ENCODE data around the gene NR2F1-AS1. TPM values are rescaled to one million over a fixed set of nuclear protein-coding genes. Genes with fewer than 3 reads are reported as not detected.
"Not testable (repeated sequence)": the region's sequence is repeated elsewhere in the genome, so short reads cannot be mapped to it uniquely, and the experiment has no call there.

The NR2F1-AS1 gene
- total RNA-seq, 1 donor from 2014 or later, result 0.84 TPM

DNA sequence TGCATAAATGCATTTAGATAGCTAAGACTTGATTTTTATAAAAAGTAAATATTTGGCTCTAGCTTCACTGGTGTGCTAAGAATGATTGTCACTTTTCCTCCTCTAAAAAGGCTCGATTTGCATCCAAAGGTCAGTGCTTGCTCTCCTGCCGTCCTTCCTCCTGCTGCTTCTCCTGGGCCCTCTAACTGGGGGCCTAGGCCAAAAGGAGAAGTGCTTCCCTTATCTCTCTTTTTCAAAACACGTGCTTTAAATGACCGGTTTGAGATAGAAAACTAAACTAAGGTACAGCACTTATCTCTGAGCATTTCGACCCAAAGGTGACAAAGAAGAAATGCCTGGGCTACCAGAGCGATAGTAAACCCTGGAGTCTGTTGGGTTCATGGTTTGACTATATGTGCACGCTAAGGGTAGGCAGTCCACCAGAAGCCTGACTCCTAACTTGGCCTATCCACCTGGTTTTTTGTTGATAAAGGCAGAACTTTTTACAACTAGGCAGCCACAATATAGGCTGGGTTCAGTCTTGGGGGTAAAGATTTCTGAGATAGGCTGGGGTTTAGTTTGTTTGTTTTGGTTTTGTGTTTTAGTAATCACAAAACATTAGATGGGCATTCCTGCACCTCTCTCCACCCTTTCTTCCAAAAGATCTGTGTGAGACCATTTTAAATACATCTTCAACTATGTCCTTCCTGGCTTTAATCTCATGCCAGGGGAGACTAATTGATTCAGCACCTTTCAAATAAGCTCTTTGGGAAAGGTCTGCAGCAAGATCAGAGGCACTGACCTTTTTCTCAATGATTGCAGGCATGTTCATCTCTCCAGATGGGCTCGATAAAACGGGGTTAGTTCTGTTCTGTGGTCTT is 3.8 kb downstream of the NR2F1-AS1 start:
- ATAC-seq, result no peak

DNA sequence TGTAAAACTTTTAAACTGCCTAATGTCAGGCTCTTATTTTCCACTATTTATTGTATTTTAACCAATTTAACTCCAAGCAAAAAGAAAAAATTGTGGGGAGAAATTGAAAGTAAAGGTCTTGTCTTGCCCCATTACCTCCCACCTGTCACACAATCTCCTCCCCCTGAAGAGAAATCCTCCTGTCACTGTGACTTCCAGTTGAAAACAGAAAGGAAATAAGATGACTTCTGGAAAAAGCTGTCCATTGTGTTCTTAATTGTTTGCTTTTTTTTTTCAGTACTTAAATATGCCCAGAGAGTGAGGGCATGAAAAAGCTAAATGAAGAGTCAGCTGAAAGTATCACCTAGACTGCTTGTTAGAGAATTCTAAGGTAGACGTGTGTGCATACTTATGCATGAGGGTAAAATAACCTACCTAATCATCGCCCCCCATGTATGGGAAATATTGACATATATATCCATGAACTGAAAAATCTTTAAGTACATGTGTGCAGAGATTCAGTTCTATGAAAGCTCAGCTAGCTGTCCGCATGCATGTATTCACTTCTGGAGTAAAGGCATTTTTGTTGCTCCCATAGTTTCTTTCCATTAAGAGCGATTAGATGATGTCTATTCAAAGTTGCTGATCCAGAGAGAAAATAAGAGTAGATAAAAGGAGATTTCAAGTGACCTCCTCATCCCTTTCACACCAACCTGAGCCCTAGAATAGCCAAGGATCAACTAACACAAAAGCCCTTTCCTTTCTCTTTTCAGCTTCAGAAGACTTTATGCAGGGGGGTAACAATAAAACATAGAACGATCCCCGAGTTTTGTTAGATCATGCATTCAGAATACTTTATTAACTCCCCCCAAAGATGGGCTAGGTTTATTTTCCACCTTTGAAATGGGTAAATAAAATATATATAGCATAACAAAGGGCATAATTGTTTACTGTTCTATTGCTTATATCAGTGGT is 5.3 kb downstream of the NR2F1-AS1 start:
- no peak for ATAC-seq

DNA sequence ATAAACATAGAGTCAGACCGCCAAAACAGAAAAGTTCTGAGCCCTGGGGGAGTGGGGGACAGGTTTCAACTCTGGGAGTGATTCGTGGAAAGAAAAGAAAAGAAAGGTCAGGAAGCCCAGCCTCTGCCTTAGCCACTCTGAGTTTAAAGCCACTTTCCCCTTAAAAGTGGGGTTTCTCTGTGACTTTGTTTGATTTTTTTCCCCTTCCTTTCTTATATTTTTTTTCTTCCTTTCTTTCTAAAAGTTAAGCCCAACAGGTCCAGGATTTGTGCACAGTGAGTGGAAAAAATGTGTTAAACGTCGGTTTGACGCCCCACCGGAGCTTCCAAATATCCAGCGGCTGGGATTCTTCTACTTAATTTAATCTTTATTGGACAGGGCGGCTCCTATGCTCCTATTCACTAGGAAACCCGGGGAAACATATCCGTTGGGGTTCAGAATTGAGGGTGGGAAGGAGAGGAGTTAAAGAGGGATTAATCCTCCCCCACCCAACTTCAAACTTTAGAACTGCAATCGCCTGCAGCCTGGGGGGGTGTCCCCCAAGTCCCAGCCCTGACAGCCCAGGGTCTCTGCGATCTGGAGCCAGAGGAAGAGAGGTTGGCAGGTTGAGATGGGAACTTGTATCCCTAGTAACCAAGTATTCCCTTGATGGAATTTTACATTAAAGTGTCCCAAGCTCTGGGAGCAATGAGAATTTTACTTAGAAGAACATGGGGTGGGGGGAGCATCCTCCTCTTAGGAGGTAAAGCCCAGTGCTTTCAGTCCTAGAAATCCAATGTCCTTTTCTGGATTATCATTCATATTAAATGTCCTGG is 6.3 kb downstream of the NR2F1-AS1 start:
- no peak for ATAC-seq

DNA sequence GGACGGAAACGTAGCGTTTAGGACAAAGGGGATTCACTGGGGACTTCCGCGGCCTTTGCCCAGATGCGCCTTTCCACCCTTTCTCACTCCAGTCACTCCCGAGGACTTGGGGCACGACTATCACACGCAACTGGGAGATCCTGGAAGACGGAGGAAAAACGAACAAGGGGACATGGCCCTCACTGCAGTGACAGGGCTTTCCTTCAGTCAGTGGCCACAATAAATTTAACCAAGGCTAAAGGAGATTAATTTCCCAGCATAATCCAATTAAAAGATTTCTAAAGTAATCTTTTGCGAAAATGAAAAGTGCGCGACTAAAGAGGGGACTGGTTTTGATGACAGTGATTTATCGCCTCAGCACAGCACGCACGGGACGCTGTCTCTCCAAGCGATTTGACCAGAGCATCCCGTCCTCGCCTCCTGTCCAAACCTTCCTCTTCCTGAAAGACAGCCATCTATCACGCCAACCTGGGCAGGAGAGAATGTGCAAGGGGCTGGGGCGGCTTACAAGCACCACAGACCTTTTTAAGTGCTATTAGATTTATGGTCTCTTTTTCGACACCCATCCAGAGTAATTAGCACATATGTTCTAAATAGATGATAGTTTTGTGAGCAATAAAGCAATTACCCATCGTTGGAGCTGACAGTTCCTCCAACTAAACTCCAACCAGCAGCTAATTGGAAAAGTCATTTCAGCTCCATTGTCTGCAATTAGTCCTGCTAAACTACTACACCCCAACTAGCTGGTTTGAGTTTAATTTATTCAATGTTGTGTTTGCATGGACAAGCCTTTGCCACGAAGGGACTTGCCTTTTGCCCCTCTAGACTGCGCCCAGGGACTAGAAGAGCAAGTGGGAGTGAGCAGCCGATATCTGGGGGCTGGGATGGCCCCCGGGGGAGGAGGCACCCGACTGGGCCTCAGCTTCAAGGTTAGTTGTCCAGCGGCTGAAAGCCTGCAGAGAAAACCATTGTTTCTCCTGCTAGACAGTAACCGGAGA is 7.4 kb downstream of the NR2F1-AS1 start:
- ATAC-seq, result no peak

DNA sequence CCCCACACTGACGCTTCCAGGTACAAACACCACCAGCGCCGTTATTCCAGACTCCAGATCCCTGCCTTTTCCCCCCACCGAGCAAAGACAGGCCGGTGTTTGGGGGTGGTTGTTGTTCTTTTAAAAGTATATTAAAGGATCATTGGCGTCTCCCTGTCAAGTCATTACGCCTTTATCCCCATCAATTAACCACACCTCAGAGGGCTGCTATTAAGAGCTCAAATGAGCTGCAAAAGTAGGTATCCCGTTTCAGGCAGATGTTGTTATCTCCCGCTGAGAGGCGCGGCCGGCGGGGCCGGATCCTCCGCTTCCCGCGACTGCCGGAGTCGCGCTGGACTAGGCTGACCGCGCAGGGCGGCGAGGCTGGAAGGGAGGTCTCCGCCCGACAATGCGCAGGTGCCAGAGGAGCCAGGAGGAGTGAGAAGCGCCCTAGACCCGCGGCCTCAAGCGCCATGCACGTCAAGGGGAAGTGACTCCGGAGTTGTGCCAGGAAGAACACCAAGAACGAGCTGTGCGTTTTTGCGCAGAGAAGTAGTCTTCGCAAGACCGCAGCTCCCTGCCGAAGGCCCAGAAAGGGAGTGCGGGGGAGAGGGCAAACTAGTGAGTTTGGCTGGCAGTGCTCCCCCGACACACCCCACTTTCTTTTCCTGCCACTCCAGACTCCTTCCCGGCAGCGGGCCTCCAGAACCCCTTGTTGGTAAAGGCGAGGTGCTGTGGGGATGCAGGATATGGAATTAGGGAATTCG is 8.2 kb downstream of the NR2F1-AS1 start:
- no peak for ATAC-seq

DNA sequence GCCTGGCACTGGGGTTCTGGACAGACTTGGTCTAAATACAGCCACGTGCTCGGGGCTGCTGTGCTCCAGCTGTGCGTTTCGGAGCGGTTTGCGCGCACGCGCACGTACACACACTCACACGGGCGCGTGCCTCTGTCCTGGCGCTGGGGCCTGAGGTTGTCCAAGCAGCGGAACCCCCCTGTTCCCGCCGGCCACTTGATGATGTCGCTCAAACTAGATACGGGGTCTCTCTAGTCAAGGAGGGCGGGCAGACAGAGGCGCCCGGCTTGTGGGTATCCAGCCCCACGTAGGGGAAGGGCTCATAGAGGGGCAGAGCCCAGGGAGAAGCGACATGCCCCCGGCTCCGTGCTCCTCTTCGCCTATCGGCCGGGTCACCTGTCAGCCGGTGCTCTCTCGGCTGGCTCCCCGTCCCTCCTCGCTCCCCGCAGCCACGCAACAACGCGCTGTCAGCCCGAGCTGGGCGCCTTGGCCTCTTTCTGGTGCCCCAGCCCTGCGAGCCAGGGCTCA is 8.9 kb downstream of the NR2F1-AS1 start:
- ATAC-seq, result no peak

DNA sequence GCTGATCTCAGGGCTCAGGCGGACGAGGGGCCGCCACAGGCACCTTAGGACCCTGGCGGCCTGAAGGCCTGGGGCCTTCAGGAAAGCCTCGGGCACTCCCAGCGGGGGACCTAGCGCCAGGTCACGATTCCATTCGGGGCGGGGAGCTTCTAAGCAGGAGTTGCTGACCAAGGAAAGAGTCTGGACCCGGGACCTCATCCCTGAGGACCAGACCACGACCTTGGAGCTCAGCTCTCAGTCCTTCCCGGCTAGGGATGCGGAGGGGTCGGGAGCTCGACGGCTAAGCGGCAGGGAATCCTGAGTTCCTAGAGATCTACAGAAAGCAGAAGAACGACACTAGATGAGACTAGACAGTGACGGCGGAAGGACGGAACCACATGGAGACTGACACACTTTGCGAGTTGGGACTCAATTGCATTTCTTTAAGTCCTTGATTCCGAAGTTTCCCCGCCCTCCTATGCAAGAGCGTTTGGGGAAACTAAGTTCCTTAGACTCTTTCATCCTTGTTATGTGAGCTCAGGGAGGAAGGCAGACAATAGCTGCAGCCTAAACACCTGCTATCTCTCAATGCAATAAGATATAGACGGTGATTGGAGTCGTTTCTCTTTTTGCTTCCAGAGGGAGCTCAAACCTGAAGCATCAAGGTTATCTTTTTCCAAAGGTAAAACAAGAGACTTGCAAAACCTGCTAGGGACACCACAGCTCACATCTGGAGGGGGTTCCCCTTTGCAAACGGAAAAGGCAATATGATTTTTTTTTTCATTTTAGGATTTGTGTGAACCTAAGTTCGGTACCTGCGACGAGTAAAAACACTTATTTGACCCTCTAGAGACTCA is 9.7 kb downstream of the NR2F1-AS1 start:
- no peak for ATAC-seq

DNA sequence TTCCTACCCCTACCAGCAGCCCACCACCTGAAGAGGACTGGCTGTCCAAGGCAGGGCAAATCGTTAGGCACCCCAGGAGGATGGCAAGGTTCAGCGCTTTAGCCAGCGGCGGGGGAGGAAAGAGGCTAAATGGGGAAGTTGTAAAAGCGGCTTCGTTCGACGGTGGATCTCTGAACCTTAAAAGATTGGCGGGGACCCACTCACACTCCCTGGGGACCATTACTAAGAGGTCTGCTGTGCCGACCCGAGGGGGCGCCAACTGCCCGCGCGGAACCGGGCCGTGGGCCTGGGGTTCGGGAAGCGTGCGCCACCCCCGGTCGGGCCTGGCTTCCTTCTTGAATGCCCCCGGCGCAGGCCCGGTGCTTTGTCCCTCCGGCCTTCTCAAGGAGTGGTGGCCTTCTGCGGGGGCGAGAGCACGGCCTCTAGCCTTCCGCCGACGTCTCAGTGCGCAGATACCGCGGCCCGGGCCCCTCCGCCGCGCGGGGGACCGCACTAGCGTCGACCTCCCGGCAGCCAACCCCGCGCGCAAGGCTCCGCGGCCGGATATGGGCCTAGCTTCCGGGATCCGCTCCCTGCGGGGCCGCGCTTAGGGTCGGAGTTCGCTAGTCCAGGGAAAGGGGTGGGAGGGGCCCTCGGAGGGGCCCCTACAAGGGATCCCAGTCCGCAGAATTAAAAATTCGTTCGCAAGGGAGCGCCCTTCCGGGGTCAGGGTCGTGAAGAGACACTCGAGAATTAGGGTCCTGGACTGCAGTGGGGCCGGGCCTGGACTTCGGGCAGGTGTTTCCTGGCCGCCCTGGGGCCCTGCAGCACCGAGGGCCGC is 10.5 kb downstream of the NR2F1-AS1 start:
- ATAC-seq, result no peak

DNA sequence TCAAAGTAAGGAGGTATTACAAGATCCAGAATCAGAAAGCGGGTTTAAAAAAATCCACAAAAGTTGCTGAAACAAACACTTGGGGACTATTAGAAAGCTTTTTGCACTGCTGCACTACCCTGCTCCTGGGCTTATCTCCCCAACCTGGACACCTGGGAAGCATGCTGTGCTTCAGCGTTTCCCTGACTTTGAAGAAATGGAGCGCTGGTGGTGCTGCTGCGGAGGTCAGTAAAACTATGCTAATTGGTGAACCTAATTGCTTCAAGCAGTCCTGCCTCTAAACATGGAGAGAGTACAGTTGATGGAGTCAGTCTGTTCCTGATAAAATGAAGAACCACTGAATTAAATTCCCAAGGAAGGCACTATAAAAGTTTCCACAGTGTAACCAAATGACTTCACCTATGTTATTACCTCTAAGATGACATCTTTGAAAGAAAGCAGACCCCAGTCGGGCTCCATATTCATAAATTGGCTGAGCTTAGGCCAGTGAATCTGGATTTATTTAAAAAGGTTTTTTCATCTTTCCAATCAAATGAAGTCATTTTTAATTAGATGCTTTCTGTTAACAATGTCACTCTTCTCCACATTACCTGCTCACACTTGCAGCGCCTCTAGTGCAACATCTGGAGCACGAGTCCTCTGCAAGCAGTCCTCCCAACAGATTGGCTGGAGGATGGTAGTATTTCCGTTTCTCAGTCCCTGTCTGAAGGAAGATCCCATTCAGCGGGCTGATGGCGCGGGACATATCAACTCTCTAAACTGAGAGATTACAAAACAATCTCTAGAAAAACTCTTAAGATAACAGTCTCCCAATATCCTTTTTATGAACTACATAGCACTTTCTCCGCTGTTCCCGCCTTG is 11.5 kb downstream of the NR2F1-AS1 start:
- no peak for ATAC-seq

DNA sequence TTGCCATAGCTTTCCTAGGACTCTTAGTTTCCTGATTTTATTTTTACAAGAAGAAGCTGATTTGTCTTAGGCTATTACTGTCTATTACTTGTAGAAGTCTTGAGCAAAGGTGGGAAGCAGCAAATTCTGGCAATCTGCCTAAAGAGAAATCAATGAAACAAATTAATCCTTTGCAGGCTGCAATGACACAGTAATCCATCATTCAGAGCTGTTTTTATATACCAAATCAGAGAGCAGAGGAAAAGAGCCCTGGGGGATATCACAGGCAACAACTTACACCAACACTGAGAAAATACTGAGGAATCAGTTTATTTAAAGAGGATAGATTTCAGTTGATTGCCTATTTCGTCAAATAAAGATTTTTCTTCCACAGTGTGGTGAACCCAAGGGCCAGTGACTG is 13.6 kb downstream of the NR2F1-AS1 start:
- ATAC-seq, result no peak

DNA sequence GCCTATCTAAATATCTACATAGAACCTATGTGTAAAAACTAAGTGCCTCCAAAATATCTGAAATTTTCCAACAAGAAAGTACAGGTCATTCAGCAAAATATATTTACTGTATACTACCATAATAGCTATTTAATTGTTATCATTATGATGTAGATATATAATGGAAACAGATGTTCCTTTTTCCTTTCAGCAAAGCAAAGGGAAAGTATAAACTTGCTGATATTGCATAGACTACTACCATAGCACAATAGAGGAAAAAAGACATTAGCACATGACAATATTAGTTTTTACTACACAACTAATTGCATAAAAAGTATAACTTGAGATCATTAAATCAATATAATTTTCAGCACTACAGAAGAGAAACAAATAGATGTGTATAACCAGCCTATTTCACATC is 14.9 kb downstream of the NR2F1-AS1 start:
- ATAC-seq, result no peak

DNA sequence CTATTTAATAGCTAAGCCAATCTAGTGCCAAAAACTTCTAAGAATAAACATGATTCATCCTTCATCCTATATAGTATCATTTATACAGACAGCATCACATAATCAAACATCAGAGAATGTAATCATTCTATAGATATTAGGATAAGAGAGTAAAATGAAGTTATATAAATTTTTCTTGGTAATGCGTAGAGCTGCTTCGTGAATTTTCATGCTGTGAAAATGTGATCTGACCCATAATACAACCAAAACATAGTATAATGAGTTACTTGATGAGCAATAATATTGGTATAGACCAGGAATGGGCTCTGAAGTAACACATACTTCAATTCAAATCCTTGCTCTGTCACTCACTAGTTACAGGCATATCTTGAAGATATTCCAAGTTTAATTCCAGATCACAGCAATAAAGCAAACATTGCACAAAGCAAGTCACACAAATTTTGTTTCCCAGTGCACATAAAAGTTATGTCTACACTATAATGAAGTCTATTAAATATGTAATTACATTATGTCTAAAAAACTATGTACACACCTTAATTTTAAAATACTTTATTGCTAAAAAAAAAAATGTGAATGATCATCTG is 23.9 kb downstream of the NR2F1-AS1 start:
- no peak for ATAC-seq

DNA sequence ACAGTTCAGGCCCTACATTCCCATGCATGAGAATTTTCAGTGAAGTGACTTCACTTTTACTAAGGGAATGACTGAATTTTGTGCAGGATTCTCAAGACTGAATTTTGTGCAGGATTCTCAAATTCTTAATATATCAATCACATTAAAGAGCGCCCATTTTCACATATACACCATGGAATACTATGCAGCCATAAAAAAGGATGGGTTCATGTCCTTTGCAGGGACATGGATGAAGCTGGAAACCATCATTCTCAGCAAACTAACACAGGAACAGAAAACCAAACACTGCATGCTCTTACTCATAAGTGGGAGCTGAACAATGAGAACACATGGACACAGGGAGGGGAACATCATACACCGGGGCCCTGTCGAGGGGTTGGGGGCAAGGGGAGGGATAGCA is 31.4 kb downstream of the NR2F1-AS1 start:
- not testable (repeated sequence) for ATAC-seq

DNA sequence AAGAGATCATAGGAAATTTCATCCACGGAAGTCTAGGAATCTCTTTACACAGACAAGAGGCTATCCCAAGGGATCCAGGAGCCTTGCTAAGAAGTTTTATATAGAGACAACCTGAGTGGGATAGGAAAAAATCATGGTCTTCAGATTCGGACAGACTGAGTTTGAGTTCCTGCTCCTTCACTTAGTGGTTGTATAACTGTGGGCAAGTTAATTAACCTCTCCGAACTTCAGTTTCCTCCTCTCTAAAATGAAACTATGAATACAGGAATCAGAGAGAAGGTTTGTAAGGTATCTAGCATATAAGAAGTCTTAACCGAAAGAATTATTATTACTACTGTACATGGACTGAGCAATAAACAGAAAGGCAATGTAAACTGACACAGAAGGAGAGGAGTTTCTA is 35.1 kb downstream of the NR2F1-AS1 start:
- ATAC-seq, result no peak

DNA sequence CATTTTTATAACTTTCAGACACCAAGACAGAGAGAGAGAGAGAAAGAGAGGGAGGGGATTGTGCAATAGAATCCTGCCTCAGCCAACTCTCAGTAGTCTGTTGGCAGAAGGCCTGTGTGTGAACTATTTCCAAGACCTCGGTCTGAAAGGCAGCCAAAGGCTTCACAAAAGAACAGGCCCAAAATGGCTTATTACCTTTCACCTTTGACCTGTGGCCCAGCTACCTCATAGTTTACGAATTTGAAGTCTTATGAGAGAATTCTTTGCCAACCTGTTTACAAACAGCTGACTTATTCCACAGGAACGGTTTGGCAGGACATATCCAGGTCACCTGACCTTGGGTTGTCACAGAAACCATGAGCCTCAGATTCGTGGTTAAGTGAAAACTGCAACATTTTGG is 48.6 kb downstream of the NR2F1-AS1 start:
- ATAC-seq, result no peak

DNA sequence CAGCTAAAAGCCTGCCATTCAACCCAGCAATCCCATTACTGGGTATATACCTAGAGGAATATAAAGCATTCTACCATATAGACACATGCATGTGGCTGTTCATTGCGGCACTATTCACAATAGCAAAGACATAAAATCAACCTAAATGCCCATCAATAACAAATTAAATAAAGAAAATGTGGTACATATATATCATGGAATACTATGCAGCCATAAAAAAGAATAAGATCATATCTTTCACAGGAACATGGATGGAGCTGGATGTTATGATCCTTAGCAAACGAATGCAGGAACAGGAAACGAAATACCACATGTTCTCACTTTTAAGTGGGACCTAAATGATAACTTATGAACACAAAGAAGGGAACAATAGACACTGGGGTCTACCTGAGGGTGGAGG is 59.2 kb downstream of the NR2F1-AS1 start:
- ATAC-seq, result not testable (repeated sequence)

DNA sequence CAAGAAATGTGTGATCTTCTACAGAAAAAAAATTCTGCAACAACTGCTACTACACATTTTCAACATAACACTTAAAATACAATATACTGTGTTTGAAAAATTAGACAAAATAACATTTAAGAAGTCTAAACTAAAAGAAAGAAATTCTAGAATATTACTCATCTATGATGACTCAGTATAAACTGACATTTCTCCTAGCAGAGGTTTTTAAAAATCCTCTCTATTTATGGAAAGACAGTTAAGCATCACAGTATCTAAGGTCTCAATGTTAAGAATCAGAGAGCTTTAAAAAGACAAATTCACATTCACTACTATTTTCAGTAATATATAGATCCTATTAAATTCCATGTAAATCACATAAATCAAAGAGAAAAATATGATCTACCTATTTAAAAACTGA is 61.3 kb downstream of the NR2F1-AS1 start:
- no peak for ATAC-seq
